Glomerular visceral epithelial cell (primary cell): ENCODE measurements around the gene LANCL2.
A peak's percentile ranks its signal among the peaks of the same experiment; 100 is the strongest.
"Not testable (repeated sequence)": the region's sequence is repeated elsewhere in the genome, so short reads cannot be mapped to it uniquely, and the experiment has no call there.

Experiments used
- DNase-seq: peaks from one replicate; pipeline ENCODE4 v3.0.0-alpha.2; 2016; ENCODE audit errors: extremely low spot score

The LANCL2 gene

GRCh38 chr7:55405856-55406541, 40.9 kb downstream of the LANCL2 start:
- DNase-seq: no peak

- peak; percentile 23 for DNase-seq
Measured at GRCh38 chr7:55409482-55410225, 44.5 kb downstream of the LANCL2 start.

- DNase-seq: no peak
Measured at GRCh38 chr7:55410667-55411239, 45.6 kb downstream of the LANCL2 start.

- no peak for DNase-seq
Measured at GRCh38 chr7:55411844-55412243, 46.7 kb downstream of the LANCL2 start.

DNA sequence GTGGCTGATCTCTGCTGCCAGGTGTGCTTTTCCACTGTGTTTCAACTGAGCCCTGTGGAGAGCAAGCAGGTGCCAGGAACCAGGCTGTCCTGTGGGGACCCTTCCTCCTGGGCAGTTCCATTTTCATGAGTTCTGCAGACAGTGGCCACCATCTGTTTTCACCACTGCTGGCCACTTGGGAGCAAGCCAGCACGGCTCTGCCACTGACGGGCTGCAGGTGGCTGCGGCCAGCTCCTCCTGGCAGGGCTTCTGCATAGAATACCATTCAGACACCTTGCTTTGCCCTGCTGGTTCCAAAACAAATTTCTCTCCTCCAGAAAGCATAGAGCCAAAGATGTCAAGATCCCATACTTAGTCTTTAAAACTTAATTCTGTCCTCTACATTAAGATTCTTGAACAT, 48.3 kb downstream of the LANCL2 start:
- DNase-seq: no peak

DNA sequence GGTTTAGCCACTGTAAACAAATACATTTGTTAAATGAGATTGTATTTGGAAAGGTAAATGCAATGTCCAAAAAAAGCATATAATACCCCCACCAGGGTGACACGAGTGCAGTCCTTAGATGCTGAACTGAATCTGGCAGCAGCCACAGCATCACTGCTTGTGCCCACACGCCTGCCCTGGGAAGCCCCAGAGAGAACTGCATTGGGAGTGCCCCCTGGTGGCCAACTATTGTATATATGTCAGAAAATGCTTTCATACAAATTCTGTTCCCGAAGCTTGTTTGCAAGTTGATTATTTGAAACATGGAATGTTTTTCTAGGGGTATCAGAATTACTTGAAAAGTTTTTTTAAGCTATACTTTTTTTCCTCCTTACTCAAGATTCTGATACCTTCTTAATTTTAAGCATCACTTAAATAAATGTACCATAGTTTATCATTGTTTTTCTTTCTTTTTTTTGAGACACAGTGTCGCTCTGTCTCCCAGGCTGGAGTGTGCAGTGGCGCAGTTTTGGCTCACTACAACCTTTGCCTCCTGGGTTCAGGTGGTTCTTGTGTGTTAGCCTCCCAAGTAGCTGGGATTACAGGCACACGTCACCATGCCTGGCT, 50.1 kb downstream of the LANCL2 start:
- DNase-seq: peak; percentile 78

DNA sequence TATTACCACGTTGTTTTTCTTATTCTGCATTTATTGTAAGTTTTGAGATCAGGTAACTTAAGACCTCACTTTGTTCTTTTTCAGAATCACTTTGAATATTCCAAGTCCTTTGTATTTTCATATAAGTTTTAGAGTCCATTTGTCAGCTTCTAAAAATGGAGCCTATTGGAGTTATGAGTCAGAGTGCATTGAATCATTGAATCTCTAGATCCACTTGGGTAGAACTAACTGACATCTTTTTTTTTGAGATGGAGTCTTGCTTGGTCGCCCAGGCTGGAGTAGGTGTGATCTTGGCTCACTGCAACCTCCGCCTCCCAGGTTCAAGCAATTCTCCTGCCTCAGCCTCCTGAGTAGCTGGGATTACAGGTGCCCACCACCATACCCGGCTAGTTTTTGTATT, 52.3 kb downstream of the LANCL2 start:
- not testable (repeated sequence) for DNase-seq

DNA sequence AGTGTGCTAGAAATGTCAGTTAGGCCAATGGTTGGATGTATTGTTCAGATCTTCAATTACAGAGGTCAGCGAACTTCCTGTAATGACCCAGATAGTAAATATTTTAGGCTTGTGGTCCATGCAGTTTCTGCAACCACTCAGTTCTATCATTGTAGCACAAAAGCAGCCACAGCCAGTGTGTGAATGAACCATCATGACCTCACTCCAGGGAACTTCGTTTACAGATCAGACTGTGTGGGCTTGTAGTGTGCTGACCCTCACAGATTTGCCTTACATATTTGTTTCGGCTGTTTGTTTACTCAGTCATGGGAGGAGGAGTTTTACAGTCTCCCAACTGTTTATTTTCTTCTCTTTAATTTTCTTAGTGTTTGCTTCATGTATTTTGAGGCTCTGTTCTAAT, 55.4 kb downstream of the LANCL2 start:
- no peak for DNase-seq

DNA sequence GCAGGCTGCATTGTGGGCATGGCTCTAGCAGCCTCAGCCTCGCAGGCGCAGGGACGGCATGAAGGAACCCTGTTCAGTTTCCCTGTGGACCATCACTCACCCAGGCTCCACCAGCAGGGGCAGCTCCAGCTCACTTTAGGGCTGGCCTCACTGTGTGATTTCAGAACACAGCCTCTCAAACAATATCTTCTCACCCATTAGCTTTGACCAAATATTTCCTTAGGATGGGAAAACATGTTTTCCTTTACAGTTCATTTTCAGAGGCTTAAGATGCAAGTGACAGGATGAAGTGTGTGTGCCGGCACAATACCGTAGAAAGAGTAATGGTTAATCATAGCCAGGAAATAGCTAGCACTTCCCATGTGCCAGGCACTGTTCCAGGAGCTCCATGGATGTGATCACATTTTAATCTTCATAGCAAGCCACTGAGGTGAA, 58.2 kb downstream of the LANCL2 start:
- DNase-seq: peak; percentile 24

GRCh38 chr7:55423891-55424290, 58.8 kb downstream of the LANCL2 start:
- DNase-seq: peak; percentile 12

DNA sequence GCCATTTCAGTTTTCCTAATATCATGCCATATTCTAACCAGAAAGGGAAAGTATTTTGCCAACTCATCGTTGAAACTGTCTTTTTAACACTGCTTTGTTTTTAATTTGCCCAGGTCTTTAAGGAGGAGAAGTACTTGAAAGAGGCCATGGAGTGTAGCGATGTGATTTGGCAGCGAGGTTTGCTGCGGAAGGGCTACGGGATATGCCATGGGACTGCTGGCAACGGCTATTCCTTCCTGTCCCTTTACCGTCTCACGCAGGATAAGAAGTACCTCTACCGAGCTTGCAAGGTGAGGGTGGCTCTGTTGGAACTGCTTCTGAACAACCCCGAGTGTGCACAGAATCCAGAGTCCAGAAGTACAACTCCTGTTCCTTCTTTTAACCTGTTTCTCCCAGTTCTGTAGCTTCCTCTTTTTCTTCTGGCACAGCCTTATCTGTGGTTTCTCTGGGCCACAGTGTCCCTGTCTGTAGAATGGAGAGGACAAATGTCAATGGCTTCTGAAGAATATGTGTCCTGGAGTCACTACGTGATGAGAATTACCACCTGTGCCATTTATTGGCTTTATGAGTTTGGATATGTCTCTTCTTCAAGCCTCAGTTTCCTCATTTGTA, 60.1 kb downstream of the LANCL2 start:
- no peak for DNase-seq

GRCh38 chr7:55426676-55427075, 61.5 kb downstream of the LANCL2 start:
- no peak for DNase-seq

DNA sequence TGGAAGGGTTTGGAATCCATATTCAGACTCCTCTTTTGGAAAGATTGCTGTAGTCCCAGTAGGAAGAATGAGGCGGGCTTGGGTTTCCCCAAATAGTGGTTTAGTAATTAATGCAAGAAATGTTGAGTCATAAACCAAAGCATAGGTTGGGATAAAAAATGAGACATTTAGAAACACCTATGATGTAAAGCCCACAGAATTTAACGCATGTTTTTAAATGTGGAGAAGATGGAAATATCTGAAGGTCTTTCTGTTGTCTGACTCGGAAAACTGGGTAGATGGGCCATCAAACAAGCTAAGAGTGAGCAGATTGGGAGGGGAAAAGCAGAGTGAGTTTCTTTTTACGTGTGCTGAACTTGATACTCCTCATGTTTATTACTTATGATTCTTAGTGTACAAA, 62.2 kb downstream of the LANCL2 start:
- DNase-seq: no peak

DNA sequence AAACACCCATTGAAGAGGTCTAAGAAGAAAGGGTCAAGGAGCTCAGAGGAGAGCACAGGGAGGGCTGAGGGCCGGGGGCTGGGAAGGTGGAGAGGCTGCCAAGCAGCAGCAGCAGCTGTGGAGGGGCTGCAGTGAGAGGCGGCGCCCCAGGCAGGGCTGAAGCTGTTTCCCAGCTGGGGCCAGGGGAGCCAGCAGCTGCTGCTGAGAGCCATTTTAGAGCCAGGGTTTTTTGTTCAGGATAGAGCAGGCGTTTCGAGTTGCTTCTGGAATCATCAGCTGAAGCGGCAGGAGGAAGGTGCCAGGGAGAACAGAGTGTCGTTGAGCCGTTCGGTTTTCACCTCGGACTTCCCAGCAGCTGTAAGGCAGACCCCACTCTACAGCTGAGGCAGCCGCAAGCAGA, 62.7 kb downstream of the LANCL2 start:
- no peak for DNase-seq

DNA sequence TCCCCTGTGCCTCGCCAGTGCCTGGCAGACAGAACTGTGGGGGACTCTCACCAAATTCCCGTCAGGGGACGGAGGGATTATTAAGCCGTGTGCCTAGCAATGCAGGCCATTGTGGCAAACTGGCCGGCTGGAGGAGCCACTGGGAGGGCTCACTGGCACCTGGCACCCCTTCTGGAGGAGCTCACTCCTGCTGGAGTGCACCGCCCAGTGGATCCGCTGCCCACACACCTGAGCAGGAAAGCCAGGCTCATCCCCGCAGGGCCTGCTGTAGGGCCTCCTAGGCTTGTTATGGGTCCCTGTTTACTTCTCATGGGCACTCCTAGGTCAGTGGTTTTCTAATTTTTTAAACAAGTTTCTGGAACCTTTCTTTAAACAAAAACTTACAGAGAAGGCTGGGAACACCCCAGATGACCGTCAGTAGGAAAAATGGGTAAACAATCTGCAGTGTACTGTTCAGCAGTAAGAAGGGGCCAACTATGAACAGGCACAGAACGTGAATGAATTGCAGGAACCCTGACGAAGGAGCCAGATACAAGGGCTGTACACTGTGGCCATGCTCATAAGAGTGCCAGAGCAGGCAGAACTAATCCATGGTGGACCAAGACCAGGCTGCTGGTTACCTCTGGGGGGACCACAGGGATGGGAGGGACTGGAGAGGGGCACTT, 64.8 kb downstream of the LANCL2 start:
- no peak for DNase-seq

DNA sequence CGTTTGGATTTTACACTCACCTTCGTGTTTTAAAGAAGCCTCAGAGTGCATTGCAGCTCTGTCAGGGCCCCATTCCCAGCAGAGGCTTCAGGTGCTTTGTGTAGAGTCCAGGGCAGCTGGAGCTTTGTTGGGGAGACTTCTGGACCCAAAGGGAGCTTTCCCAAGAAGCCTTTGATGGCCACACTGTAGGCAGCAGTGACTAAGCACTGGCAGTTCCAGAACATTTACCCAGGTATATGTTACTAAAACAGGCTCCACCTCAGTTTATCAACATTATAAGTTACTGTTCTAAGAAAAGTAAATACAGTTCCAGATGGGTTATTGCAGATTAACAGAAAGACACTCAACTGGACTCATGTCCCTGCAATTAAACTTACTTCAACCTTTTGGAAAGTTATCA, 66.8 kb downstream of the LANCL2 start:
- no peak for DNase-seq

DNA sequence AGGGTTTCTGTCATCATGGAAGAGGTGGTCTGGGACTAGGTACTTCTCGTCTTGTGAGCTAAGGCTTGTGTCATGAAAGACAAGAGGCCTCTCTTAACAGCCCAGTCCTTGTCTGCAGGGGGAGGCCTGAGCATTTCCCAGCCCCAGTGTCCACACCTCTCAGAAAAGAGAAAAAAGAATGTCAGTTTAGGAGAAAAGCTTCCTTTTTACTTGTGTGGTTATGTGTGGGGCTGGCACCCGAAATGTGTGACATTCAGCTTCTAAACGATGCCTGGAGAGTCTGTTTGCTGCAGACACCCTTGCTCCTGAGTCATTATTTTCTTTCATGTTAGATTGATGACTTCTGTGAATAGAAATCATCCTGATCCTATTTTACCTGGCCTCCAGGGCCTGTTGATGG, 67.4 kb downstream of the LANCL2 start:
- no peak for DNase-seq

DNA sequence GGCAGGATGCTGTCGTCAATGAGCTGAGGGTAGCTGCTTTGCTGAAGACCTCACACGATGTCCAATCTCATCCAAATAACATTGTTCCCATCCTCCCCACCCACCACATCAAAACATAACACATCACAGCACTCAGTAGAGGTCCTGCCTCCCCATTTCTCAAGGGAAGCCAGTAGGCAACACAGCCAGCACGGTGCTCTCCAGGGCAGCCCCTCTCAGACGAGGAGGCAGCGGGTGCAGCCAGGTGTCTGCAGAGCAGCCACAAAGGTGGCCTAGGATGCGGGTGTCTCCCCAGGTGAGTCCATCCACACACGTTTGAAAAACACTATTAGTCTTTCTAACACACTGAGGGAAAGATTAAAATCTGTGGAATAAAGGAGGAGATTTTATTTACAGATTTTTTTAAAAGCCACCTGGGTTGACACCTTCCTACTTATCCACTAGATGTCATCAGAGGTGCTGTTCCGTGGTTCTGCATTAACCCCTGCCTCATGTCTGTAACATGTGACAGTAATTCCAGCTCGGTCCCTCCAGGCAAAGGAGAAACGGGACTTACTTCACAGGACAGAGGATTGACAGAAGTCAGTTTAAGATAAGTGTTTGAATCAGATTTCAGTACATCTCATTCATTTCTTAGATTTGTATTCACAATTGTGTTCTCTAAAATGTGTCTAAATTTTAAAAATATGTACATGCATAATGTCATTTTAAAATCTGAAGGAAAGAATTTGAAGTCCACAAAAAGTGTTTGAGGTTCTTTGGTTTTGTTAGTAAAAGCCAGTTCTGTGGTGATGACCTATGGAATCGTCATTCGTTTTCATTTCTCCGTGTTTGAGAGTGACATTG, 68.0 kb downstream of the LANCL2 start:
- DNase-seq: peak; percentile 50

- DNase-seq: no peak
Measured at GRCh38 chr7:55435466-55435865, 70.3 kb downstream of the LANCL2 start.

DNA sequence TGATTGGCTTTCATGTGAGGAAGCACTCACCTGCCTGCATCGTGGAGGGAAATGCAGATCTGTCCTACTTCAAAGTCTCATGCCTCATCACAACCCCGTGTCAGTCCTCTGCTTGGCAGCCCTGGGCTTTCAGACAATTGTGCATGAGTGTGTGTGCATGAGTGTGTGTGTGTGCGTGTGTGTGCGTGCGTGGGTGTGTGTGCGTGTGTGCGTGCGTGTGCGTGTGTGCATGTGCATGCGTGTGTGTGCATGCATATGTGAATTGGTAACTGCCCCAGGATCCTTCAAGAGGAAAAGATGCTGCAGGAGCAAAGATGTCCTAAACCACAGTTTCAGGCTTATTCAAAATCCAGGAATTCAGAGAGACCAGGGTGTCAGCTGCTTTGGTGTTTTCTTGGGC, 71.3 kb downstream of the LANCL2 start:
- no peak for DNase-seq

GRCh38 chr7:55437375-55437774, 72.2 kb downstream of the LANCL2 start:
- DNase-seq: no peak
